Measurements from ENCODE around the gene ELAC2.

DNA sequence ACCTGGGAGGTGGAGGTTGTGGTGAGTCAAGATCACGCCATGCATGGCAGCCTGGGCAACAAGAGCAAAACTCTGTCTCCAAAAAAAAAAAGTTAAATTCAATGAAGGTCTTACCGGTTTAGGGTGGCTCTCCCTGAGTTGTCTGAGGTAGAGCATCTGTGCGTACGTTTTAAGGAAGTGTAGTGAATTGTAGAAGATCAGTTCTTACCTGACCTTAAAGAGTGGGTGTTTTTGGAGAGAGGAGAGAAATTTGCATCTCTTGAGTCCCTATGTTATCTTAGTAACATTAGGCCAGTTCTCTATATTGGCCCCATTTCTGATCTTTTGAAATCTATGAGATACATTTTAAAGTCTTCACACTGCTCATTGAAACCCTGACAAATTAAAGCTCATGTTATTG lies 56.2 kb downstream of the ELAC2 start:
- TF ChIP-seq, protein P1, sequence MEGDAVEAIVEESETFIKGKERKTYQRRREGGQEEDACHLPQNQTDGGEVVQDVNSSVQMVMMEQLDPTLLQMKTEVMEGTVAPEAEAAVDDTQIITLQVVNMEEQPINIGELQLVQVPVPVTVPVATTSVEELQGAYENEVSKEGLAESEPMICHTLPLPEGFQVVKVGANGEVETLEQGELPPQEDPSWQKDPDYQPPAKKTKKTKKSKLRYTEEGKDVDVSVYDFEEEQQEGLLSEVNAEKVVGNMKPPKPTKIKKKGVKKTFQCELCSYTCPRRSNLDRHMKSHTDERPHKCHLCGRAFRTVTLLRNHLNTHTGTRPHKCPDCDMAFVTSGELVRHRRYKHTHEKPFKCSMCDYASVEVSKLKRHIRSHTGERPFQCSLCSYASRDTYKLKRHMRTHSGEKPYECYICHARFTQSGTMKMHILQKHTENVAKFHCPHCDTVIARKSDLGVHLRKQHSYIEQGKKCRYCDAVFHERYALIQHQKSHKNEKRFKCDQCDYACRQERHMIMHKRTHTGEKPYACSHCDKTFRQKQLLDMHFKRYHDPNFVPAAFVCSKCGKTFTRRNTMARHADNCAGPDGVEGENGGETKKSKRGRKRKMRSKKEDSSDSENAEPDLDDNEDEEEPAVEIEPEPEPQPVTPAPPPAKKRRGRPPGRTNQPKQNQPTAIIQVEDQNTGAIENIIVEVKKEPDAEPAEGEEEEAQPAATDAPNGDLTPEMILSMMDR (IDR thresholded peaks at IDR 0.05 in 4 of 5, conservative IDR thresholded peaks at IDR 0.05 in 1 of 5), result no peak
- no peak for TF ChIP-seq POLR2A (IDR thresholded peaks at IDR 0.05)
